Aorta (tissue), 5 donors: ENCODE measurements around the gene LHFPL4. TPM values are rescaled to one million over a fixed set of nuclear protein-coding genes. Genes with fewer than 3 reads are reported as not detected.

Source experiments
- ATAC-seq: fragments of 200-7000 bp; cut with Tn5 transposase; one replicate; pipeline ENCODE4 v1.9.1; 2022; ENCODE audit warnings: moderate library complexity; ENCODE audit not compliant: low FRiP score
- DNase-seq, 2 donors: peaks; one replicate each; pipeline ENCODE4 v3.0.0-alpha.2; 2020
- H3K27ac ChIP-seq, 2 donors: one replicate each; pipeline ENCODE4 v1.5.1; 2013; ENCODE audit warnings: low read length in 2 of 2, mild to moderate bottlenecking in 2 of 2, moderate library complexity in 2 of 2, control low read depth in 1 of 2, inconsistent platforms in 1 of 2, low read depth in 1 of 2
- H3K27me3 ChIP-seq, 2 donors: one replicate each; pipeline ENCODE4 v1.6.1; 2013; ENCODE audit warnings: control low read depth in 1 of 2, low read length in 1 of 2, mild to moderate bottlenecking in 1 of 2, moderate library complexity in 1 of 2; ENCODE audit not compliant: insufficient read depth in 2 of 2, control insufficient read depth in 1 of 2
- H3K36me3 ChIP-seq, 2 donors: one replicate each; pipeline ENCODE4 v1.6.1; 2013; ENCODE audit warnings: control low read depth in 1 of 2, low read length in 1 of 2, mild to moderate bottlenecking in 1 of 2; ENCODE audit not compliant: insufficient read depth in 2 of 2, control insufficient read depth in 1 of 2
- H3K4me1 ChIP-seq, 2 donors: one replicate each; pipeline ENCODE4 v1.6.1; 2013; ENCODE audit warnings: low read length in 2 of 2, control low read depth in 1 of 2, mild to moderate bottlenecking in 1 of 2, moderate library complexity in 1 of 2; ENCODE audit not compliant: insufficient read depth in 2 of 2, control insufficient read depth in 1 of 2
- H3K4me3 ChIP-seq, 2 donors: one replicate each; pipeline ENCODE4 v1.5.1; 2013; ENCODE audit warnings: low read length in 2 of 2, control low read depth in 1 of 2, mild to moderate bottlenecking in 1 of 2
- H3K9me3 ChIP-seq: one replicate; pipeline ENCODE4 v1.6.1; 2013; ENCODE audit warnings: mild to moderate bottlenecking, low read length; ENCODE audit not compliant: control insufficient read depth
- WGBS, 2 donors: extraction: QIAGEN DNeasy Blood & Tissue Kit; methylation state at CpG; one replicate each; pipeline ENCODE4 v1.1.7; 2013; 5-methylcytosine and 5-hydroxymethylcytosine counted together
- intact Hi-C, 2 donors: fragments of 100-400 bp; cut with DNase I; formaldehyde crosslinking; loops; one replicate each; pipeline versions ENCODE4 v1.14.2 to v1.15.0; 2022
- polyA plus RNA-seq, 2 donors: library from polyadenylated mRNA; stranded (reverse); fragments of 200-250 nt; gene quantifications; one replicate each; pipeline ENCODE4 v1.2.3, GENCODE V29; 2013
- total RNA-seq, 2 donors: library from RNA; stranded (reverse); fragmentation: NEBNext Ultra II Directional; extraction: Animal tissue kit (Norgen Biotek cat#: 25700); gene quantifications; one replicate each; pipeline ENCODE4 v1.2.1, GENCODE V29; 2021
- donor health status: healthy with polysubstance abuse.
- donor health status: Bipolar disorder and iron deficiency.
- donor health status: DM: no; HTN: no; CAD: no.
- donor health status: DM: no; HTN: no; CAD: no.
- donor health status: DM: yes; HTN: yes; CAD: no.

Gene LHFPL4
- total and polyA plus RNA-seq, 4 donors, result 0.03 TPM; not detected in 3

GRCh38 chr3:9552252-9552999 lies 1.2 kb downstream of the LHFPL4 start:
- Histone ChIP-seq H3K27me3 (no peaks in the 10 kb centered on the region), H3K36me3 (no peaks in the 10 kb centered on the region), H3K27ac (no peak overlapping the region), H3K4me1 (no peaks in the 10 kb centered on the region), H3K4me3 (no peak overlapping the region), H3K9me3 (no peaks in the 10 kb centered on the region)
- DNase-seq (peak in 1 of 2 donors; percentile 53), ATAC-seq (no peak)
- 3 to 4% methylated on average over 40 to 57 of the region's 57 CpGs for WGBS, 2 donors
- intact Hi-C loops, result no loop called here

GRCh38 chr3:9550999-9551398 lies 2.6 kb downstream of the LHFPL4 start:
- H3K9me3 ChIP-seq, result no peaks in the 10 kb centered on the region
- no peak overlapping the region for H3K4me3 ChIP-seq
- no peaks in the 10 kb centered on the region for H3K36me3 ChIP-seq
- H3K27me3 ChIP-seq, result no peaks in the 10 kb centered on the region
- 86 to 89% methylated on average over 1 of the region's 1 CpG for WGBS, 2 donors
- no peak overlapping the region for H3K27ac ChIP-seq
- intact Hi-C loops, result no loop called here
- no peaks in the 10 kb centered on the region for H3K4me1 ChIP-seq
- DNase-seq (no peak), ATAC-seq (no peak)

- 79 to 84% methylated on average over 2 of the region's 2 CpGs for WGBS, 2 donors
- no peak for DNase-seq
- no peak overlapping the region for H3K4me3 ChIP-seq
- H3K4me1 ChIP-seq, result no peaks in the 10 kb centered on the region
- ATAC-seq, result no peak
- intact Hi-C loops, result no loop called here
- H3K36me3 ChIP-seq, result no peaks in the 10 kb centered on the region
- no peak overlapping the region for H3K27ac ChIP-seq
- H3K27me3 ChIP-seq, result no peaks in the 10 kb centered on the region
- no peaks in the 10 kb centered on the region for H3K9me3 ChIP-seq
Observed at GRCh38 chr3:9549600-9549999, 4.0 kb downstream of the LHFPL4 start.

GRCh38 chr3:9548991-9549390 lies 4.6 kb downstream of the LHFPL4 start:
- 77 to 83% methylated on average over 5 of the region's 5 CpGs for WGBS, 2 donors
- Histone ChIP-seq H3K4me1 (no peaks in the 10 kb centered on the region), H3K27ac (no peak overlapping the region), H3K36me3 (no peaks in the 10 kb centered on the region), H3K4me3 (no peak overlapping the region), H3K27me3 (no peaks in the 10 kb centered on the region), H3K9me3 (no peaks in the 10 kb centered on the region)
- no peak for ATAC-seq
- DNase-seq, result no peak
- intact Hi-C loops, result no loop called here

DNA sequence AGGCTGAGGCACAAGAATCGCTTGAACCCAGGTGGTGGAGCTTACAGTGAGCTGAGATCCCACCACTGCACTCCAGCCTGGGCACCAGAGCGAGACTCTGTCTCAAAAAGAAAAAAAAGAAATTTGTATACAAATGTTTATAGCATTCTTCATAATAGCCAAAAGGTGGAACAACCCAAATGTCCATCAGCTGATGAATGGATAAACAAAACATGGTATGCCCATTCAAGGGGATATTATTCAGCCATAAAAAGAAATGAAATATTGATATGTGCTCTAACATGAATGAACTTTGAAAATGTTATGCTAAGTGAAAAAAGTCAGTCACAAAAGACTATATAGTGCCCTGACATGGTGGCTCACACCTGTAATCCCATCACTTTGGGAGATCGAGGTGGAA lies 11.4 kb downstream of the LHFPL4 start:
- Histone ChIP-seq H3K36me3 (no peaks in the 10 kb centered on the region), H3K4me1 (no peaks in the 10 kb centered on the region), H3K27ac (no peak overlapping the region), H3K27me3 (no peaks in the 10 kb centered on the region), H3K9me3 (no peaks in the 10 kb centered on the region), H3K4me3 (no peak overlapping the region)
- no peak for ATAC-seq
- 87 to 90% methylated on average over 3 of the region's 3 CpGs for WGBS, 2 donors
- intact Hi-C loops, result no loop called here
- DNase-seq, result no peak

DNA sequence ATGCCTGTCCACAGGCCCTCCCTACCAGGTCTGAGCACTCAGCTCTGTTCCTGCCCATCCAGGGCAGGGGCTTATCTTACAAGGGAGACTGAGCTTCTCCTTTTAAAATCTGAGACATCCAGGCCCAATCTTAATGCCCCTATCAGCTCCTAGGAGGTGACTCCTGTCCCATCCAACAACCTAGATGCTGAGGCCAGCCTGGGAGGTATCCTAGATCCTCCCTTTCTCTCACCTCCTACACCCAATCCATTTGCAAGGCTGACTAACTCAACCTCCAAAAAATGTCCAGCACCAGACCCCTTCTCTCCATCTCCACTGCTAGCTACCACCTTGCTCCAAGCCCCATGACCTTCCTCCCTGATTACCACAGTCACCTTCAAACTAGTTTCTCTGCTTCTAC lies 17.4 kb downstream of the LHFPL4 start:
- DNase-seq (no peak), ATAC-seq (no peak)
- H3K4me3 ChIP-seq, result no peak overlapping the region
- H3K9me3 ChIP-seq, result no peaks in the 10 kb centered on the region
- H3K36me3 ChIP-seq, result no peaks in the 10 kb centered on the region
- intact Hi-C loops, result no loop called here
- no peak overlapping the region for H3K27ac ChIP-seq
- H3K4me1 ChIP-seq, result no peaks in the 10 kb centered on the region
- H3K27me3 ChIP-seq, result no peaks in the 10 kb centered on the region

GRCh38 chr3:9534429-9534828 lies 19.2 kb downstream of the LHFPL4 start:
- Histone ChIP-seq H3K36me3 (no peaks in the 10 kb centered on the region), H3K4me1 (no peaks in the 10 kb centered on the region), H3K27ac (no peak overlapping the region), H3K4me3 (no peak overlapping the region), H3K9me3 (no peaks in the 10 kb centered on the region), H3K27me3 (no peaks in the 10 kb centered on the region)
- intact Hi-C loops, result no loop called here
- ATAC-seq (no peak), DNase-seq (no peak)
- 75 to 78% methylated on average over 3 of the region's 3 CpGs for WGBS, 2 donors

DNA sequence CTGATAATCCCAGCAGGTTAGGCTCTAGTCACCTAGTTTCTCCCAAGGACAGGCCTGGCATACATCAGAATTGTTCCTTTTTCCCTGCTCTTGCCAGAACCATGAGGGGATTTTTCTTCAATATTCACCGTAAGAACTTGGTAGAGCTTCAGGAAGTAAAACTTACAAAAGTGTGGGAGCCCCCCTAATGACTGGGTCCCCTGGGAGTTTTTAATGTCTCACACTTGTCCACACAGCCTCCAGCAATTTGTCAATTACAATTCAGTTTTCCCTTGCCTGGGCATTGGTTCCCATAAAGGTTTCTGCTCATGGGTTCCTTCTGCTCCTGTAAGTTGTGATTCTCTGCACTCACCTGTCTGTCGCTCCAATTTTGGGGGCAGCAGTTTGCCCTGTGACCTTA lies 28.5 kb downstream of the LHFPL4 start:
- whole genome bisulfite sequencing, 2 donors, result 64% methylated on average over 2 of the region's 2 CpGs

DNA sequence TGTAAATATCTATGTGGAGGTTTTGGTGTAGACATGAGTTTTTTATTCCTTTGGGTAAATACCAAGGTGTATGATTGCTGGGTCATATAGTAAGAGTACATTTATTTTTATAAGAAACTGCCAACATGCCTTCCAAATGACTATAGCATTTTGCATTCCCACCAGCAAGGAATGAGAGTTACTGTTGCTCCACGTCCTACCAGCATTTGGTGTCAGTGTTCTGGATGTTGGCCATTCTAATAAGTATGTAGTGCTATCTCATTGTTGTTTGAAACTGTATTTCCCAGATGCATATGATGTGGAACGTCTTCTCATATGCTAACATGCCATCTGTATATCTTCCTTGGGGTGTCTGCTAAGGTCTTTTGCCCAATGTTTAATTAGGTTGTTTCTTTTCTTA lies 38.7 kb downstream of the LHFPL4 start:
- Histone ChIP-seq H3K36me3 (no peaks in the 10 kb centered on the region), H3K27ac (no peak overlapping the region), H3K4me1 (no peaks in the 10 kb centered on the region), H3K27me3 (no peaks in the 10 kb centered on the region), H3K9me3 (no peaks in the 10 kb centered on the region), H3K4me3 (no peak overlapping the region)
- ATAC-seq (no peak), DNase-seq (no peak)
- intact Hi-C loops, result no loop called here
- 53% methylated on average over 2 of the region's 2 CpGs for WGBS, 2 donors

More for the DNA sequence above, 28.5 kb downstream of the LHFPL4 start:
- intact Hi-C loops, result no loop called here
- no peak overlapping the region for H3K27ac ChIP-seq
- DNase-seq (no peak), ATAC-seq (no peak)
- no peaks in the 10 kb centered on the region for H3K9me3 ChIP-seq
- H3K4me3 ChIP-seq, result no peak overlapping the region
- H3K4me1 ChIP-seq, result no peaks in the 10 kb centered on the region
- no peaks in the 10 kb centered on the region for H3K27me3 ChIP-seq
- no peaks in the 10 kb centered on the region for H3K36me3 ChIP-seq
